Pons (tissue), 1 donor: ENCODE results near the gene MAGEA2B.
"Not testable (repeated sequence)": the region's sequence is repeated elsewhere in the genome, so short reads cannot be mapped to it uniquely, and the experiment has no call there.

Experiments
- DNase-seq: peaks from one replicate; pipeline ENCODE4 v3.0.0-alpha.2; 2016; ENCODE audit warnings: low spot score

Gene MAGEA2B

GRCh38 chrX:152758918-152759317, 44.5 kb downstream of the MAGEA2B start, which contains the start of gene CSAG3:
TSS of gene CSAG3 (plus strand) at chrX:152759218.
- not testable (repeated sequence) for DNase-seq

- not testable (repeated sequence) for DNase-seq
These were observed 45.1 kb downstream of the MAGEA2B start for GRCh38 chrX:152759544-152759943.

- DNase-seq: not testable (repeated sequence)
These were observed 47.2 kb downstream of the MAGEA2B start for GRCh38 chrX:152761582-152761981.

- not testable (repeated sequence) for DNase-seq
These were observed 52.1 kb downstream of the MAGEA2B start for GRCh38 chrX:152766562-152766961.
